Measurements from ENCODE around the gene TMEM119.
"Not testable (repeated sequence)": the region's sequence is repeated elsewhere in the genome, so short reads cannot be mapped to it uniquely, and the experiment has no call there.

TMEM119 gene

DNA sequence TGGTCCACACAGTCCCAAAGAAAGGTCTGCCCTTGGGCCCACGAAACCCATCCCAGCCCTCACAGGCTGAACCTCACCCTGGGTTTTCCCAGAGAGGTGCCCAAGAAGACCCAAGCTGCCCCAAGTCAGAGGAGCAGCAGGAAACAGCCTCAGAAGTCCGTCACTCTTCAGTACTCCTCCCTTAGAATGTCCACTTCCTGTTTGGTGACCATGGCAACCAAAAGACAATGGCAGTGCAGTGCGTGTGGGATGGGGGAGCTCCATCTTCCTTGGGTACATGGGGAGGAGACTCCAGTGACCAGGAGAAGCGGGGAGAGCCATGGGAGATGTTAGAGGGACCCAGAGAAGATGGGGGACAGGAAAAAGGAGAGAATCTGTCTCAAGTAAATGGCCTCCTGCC, 24.5 kb upstream of the TMEM119 start:
- Histone ChIP-seq H3K4me3 (ENCODE audit: low read depth, low read length) (no peak overlapping the region), H2AFZ (peak overlapping the region; percentile 26), H3K27ac (no peak overlapping the region), H3K36me3 (ENCODE audit: control insufficient read depth, insufficient read depth, low read length) (no peaks in the 10 kb centered on the region), H3K9me3 (ENCODE audit: control insufficient read depth, low read length) (no peaks in the 10 kb centered on the region), H3K27me3 (ENCODE audit: control insufficient read depth, insufficient read depth, low read length) (no peaks in the 10 kb centered on the region), H3K4me2 (ENCODE audit: low read length) (no peak overlapping the region), H3K9ac (no peak overlapping the region), H3K4me1 (peaks cover 5% of the 10 kb centered on the region), H3K79me2 (no peaks in the 10 kb centered on the region)
- TF ChIP-seq, protein P1, sequence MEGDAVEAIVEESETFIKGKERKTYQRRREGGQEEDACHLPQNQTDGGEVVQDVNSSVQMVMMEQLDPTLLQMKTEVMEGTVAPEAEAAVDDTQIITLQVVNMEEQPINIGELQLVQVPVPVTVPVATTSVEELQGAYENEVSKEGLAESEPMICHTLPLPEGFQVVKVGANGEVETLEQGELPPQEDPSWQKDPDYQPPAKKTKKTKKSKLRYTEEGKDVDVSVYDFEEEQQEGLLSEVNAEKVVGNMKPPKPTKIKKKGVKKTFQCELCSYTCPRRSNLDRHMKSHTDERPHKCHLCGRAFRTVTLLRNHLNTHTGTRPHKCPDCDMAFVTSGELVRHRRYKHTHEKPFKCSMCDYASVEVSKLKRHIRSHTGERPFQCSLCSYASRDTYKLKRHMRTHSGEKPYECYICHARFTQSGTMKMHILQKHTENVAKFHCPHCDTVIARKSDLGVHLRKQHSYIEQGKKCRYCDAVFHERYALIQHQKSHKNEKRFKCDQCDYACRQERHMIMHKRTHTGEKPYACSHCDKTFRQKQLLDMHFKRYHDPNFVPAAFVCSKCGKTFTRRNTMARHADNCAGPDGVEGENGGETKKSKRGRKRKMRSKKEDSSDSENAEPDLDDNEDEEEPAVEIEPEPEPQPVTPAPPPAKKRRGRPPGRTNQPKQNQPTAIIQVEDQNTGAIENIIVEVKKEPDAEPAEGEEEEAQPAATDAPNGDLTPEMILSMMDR (IDR thresholded peaks at IDR 0.05): no peak

DNA sequence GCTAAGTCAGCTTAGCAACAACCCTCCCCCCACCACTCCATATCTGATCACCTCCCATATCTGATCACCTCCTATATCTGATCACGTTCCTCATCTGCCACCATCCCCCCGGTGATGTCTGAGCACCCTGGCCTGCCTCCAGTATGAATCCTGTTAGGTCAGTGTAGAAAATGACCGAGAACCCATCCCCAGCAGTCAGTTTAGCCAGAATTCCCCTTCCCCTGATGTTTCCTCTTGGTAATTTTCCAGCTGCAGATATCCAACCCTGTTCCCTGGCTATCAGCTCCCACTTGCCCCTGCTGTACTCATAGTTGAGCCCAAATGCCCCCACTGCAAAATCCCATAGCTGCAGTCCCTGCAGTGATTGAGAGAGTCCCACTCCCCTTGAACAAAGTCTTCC, 23.3 kb upstream of the TMEM119 start:
- Histone ChIP-seq H3K36me3 (ENCODE audit: control insufficient read depth, insufficient read depth, low read length) (no peaks in the 10 kb centered on the region), H3K4me1 (peaks cover 5% of the 10 kb centered on the region), H3K4me3 (ENCODE audit: low read depth, low read length) (no peak overlapping the region), H3K27me3 (ENCODE audit: control insufficient read depth, insufficient read depth, low read length) (no peaks in the 10 kb centered on the region), H3K27ac (no peak overlapping the region), H3K9ac (no peak overlapping the region), H2AFZ (no peak overlapping the region), H3K79me2 (no peaks in the 10 kb centered on the region), H3K4me2 (ENCODE audit: low read length) (no peak overlapping the region), H3K9me3 (ENCODE audit: control insufficient read depth, low read length) (no peaks in the 10 kb centered on the region)
- TF ChIP-seq, protein P1 (IDR thresholded peaks at IDR 0.05): no peak

DNA sequence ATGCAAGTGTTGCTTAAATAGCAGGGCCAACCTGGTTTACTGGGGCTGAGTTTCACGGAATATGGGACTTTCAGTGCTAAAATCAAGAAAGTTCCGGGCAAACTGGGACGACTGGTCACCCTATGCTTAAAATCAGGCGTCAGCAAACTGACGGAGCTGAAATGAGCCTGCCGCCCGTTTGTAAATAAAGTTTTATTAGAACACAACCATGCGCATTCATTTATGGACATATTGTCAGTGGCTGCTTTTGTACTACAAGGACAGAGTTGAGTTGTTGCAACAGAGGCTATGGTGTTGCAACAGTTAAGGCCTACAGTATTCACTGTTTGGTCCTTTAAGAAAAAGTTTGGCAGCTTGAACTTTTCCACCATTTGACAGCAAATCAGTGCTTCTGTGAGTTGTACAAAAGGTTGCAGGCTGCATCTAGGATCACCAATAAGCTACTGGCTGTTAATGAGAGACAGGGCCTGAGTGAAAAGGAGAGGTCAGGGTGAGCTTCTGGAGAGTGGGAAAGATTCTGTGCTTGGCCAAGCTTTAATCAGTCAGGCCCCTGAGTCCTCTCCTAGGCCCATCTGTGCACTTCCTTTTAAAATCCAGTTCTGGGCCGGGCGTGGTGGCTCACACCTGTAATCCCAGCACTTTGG, 22.5 kb upstream of the TMEM119 start:
- no peak overlapping the region for H3K9ac ChIP-seq
- H3K79me2 ChIP-seq: no peaks in the 10 kb centered on the region
- TF ChIP-seq, protein P1 (IDR thresholded peaks at IDR 0.05): no peak

DNA sequence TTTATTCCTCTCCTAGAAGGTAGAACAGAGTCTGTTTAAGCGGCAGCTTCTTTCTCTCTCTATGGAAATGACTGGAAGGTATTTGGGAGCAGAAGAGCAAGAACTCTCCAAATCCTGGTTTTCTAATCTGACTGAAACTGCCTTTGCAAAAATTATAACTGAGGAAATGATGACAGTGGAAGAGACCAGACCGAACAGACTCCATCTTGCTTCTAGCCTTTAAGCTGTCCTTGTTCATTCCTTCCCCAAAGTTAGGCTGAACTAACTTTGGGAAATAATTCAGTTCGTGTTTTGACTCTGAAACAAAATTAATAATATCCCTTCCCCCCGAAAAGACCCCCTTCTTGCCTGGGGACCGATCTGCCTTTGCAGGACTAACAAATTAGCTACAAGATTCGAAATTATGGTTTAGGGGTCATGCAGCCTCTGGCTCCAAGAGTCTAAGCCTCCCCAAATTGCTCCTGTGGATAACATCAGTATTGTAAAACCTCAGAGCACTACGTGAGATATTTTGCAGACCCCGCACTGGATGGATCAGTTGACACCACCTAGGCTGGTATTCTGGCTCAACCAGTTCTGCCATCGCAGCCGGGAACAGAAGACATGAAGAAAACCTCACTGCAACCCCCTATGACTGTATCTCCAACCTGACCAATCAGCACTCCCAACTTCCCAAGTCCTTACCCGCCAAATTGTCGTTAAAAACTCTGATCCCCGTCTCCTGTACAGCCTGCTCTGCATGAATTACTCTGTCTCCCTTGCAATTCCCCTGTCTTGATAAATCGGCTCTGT, 21.7 kb upstream of the TMEM119 start:
- TF ChIP-seq, protein P1 (IDR thresholded peaks at IDR 0.05): no peak
- Histone ChIP-seq H3K9ac (no peak overlapping the region), H3K9me3 (ENCODE audit: control insufficient read depth, low read length) (no peaks in the 10 kb centered on the region), H3K4me2 (ENCODE audit: low read length) (no peak overlapping the region), H3K27ac (no peak overlapping the region), H2AFZ (no peak overlapping the region), H3K36me3 (ENCODE audit: control insufficient read depth, insufficient read depth, low read length) (no peaks in the 10 kb centered on the region), H3K27me3 (ENCODE audit: control insufficient read depth, insufficient read depth, low read length) (no peaks in the 10 kb centered on the region), H3K4me1 (peaks cover 5% of the 10 kb centered on the region), H3K79me2 (no peaks in the 10 kb centered on the region), H3K4me3 (ENCODE audit: low read depth, low read length) (no peak overlapping the region)

More for the DNA sequence above, 22.5 kb upstream of the TMEM119 start:
- no peaks in the 10 kb centered on the region for H3K27me3 ChIP-seq (ENCODE audit: control insufficient read depth, insufficient read depth, low read length)
- no peak overlapping the region for H3K4me2 ChIP-seq (ENCODE audit: low read length)
- H3K36me3 ChIP-seq (ENCODE audit: control insufficient read depth, insufficient read depth, low read length): no peaks in the 10 kb centered on the region
- no peak overlapping the region for H3K27ac ChIP-seq
- no peak overlapping the region for H3K4me3 ChIP-seq (ENCODE audit: low read depth, low read length)
- no peak overlapping the region for H2AFZ ChIP-seq
- peaks cover 5% of the 10 kb centered on the region for H3K4me1 ChIP-seq
- no peaks in the 10 kb centered on the region for H3K9me3 ChIP-seq (ENCODE audit: control insufficient read depth, low read length)

DNA sequence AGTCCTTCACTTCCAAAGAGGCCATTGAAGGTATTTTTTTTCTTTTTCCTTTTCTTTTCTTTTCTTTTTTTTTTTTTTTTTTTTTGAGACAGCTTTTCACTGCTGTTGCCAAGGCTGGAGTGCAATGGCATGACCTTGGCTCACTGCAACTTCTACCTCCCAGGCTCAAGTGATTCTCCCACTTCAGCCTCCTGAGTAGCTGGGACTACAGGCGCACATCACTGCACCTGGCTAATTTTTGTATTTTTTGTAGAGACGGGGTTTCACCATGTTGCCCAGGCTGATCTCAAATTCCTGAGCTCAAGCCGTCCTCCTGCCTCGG, 21.0 kb upstream of the TMEM119 start:
- H3K4me3 ChIP-seq (ENCODE audit: low read depth, low read length); H3K79me2 ChIP-seq; H3K27ac ChIP-seq; H3K27me3 ChIP-seq (ENCODE audit: control insufficient read depth, insufficient read depth, low read length); H3K9me3 ChIP-seq (ENCODE audit: control insufficient read depth, low read length); H3K4me2 ChIP-seq (ENCODE audit: low read length); H3K9ac ChIP-seq; H3K36me3 ChIP-seq (ENCODE audit: control insufficient read depth, insufficient read depth, low read length); H2AFZ ChIP-seq; H3K4me1 ChIP-seq: not testable (repeated sequence)
